ENCODE data around the gene GPR141. TPM values are rescaled to one million over a fixed set of nuclear protein-coding genes. Genes with fewer than 3 reads are reported as not detected.

The GPR141 gene
- total RNA-seq, 1 experiment from 2014 or later: not detected

DNA sequence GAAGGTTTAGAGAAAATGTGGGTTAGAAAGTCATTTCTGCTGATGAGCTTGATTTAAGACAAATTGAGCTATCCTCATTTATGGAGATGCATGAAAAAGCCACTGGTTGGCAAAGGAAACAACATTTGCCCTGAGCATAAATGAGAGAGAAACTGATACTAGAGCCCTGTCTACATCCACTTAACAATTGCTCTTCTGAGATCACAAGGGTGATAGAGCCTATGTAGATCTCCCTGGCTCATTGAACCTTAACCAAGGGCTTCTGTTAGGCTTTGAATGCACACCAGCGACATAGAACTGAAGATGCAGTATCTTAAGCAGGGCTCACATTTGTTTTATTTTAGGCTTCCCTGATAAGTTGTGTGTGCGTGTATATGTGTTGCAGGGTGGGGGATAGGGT lies 35.0 kb downstream of the GPR141 start:
- DNase-seq (ENCODE audit: low read depth, low spot score) (no peak), ATAC-seq (no peak)
- intact Hi-C loops (cut with micrococcal nuclease): no loop called here
- H3K36me3 ChIP-seq (ENCODE audit: control insufficient read depth in 1 of 2, insufficient read depth in 2 of 2, low read length in 2 of 2): no peaks in the 10 kb centered on the region
- no peaks in the 10 kb centered on the region for H3K4me1 ChIP-seq (ENCODE audit: control insufficient read depth in 1 of 2, insufficient read depth in 2 of 2, low read length in 2 of 2)
- TF ChIP-seq POLR2A (IDR thresholded peaks at IDR 0.05; ENCODE audit: borderline replicate concordance, extremely low read depth, insufficient read depth, insufficient read length) (no peak), TCF7L2 (IDR thresholded peaks at IDR 0.05; ENCODE audit: borderline replicate concordance, extremely low read depth, insufficient read depth, insufficient read length) (no peak), SRF (IDR thresholded peaks at IDR 0.05; ENCODE audit: low read depth) (no peak), EZH2 (IDR thresholded peaks at IDR 0.05) (no peak)
- no peaks in the 10 kb centered on the region for H3K9me2 ChIP-seq (ENCODE audit: insufficient read depth)
- ChIA-PET POLR2A (no interaction called here), RAD21 (ENCODE audit: low non-redundant PET in 1 of 2, low total read pairs in 2 of 2, uncharacterized antibody in 2 of 2, unreplicated experiment in 2 of 2) (no interaction called here), CTCF (no interaction called here)
- no peak overlapping the region for H3K4me3 ChIP-seq (replicated peaks in 1 of 2; ENCODE audit: low read depth in 1 of 2, low read length in 2 of 2)
- no peaks in the 10 kb centered on the region for H3K9me3 ChIP-seq (ENCODE audit: control insufficient read depth in 1 of 2, insufficient read depth in 1 of 2, low read depth in 1 of 2, low read length in 2 of 2)
- H2AFZ ChIP-seq (ENCODE audit: low read depth, low read length, poor library complexity, severe bottlenecking): no peak overlapping the region
- no peak overlapping the region for H3K4me2 ChIP-seq (ENCODE audit: low read length)
- no peak overlapping the region for H3K27ac ChIP-seq (ENCODE audit: low read depth, low read length)
- no peaks in the 10 kb centered on the region; the same call in 1 of the 2 replicates for H3K27me3 ChIP-seq (ENCODE audit: insufficient read depth, low read length)
- no peak overlapping the region for H3K9ac ChIP-seq (ENCODE audit: low read length)
- BruUV-seq (replicated peaks): no TSS peak
- H3K79me2 ChIP-seq (ENCODE audit: insufficient read depth, low read length): no peaks in the 10 kb centered on the region
- no peaks in the 10 kb centered on the region for H4K20me1 ChIP-seq (ENCODE audit: insufficient read depth)

DNA sequence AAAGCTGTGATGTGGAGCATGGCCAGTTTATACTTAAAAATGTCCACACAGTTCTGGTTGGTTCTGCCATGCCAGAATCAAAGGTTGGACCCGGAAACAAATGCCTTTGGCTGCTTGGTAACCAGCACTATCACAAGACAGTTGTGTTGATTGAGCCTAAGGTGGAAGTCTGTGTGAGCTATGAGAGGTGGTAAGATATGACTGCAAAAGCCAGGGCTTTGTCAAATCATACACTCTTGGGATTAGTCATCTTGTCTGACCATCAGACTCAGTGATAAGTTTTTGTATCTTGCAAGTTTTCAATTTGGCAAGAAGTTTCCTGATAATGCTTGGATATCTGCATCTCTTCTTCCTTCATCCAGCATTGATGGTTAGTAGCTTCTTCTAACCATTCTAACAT lies 35.5 kb downstream of the GPR141 start:
- no peak overlapping the region for H3K4me2 ChIP-seq (ENCODE audit: low read length)
- H3K9me3 ChIP-seq (ENCODE audit: control insufficient read depth in 1 of 2, insufficient read depth in 1 of 2, low read depth in 1 of 2, low read length in 2 of 2): no peaks in the 10 kb centered on the region
- no peaks in the 10 kb centered on the region for H3K36me3 ChIP-seq (ENCODE audit: control insufficient read depth in 1 of 2, insufficient read depth in 2 of 2, low read length in 2 of 2)
- no TSS peak for BruUV-seq (replicated peaks)
- no peaks in the 10 kb centered on the region; the same call in 1 of the 2 replicates for H3K27me3 ChIP-seq (ENCODE audit: insufficient read depth, low read length)
- ChIA-PET CTCF (no interaction called here), POLR2A (no interaction called here), RAD21 (ENCODE audit: low non-redundant PET in 1 of 2, low total read pairs in 2 of 2, uncharacterized antibody in 2 of 2, unreplicated experiment in 2 of 2) (no interaction called here)
- TF ChIP-seq CBX3 (IDR thresholded peaks at IDR 0.05; ENCODE audit: low read depth): no peak
- H3K27ac ChIP-seq (ENCODE audit: low read depth, low read length): no peak overlapping the region
- H2AFZ ChIP-seq (ENCODE audit: low read depth, low read length, poor library complexity, severe bottlenecking): no peak overlapping the region
- no peak for ATAC-seq
- no peaks in the 10 kb centered on the region for H4K20me1 ChIP-seq (ENCODE audit: insufficient read depth)
- intact Hi-C loops (cut with micrococcal nuclease): no loop called here
- H3K9ac ChIP-seq (ENCODE audit: low read length): no peak overlapping the region
- no peak overlapping the region for H3K4me3 ChIP-seq (replicated peaks in 1 of 2; ENCODE audit: low read depth in 1 of 2, low read length in 2 of 2)
- H3K4me1 ChIP-seq (ENCODE audit: control insufficient read depth in 1 of 2, insufficient read depth in 2 of 2, low read length in 2 of 2): no peaks in the 10 kb centered on the region
- no peaks in the 10 kb centered on the region for H3K9me2 ChIP-seq (ENCODE audit: insufficient read depth)
- H3K79me2 ChIP-seq (ENCODE audit: insufficient read depth, low read length): no peaks in the 10 kb centered on the region
- DNase-seq (ENCODE audit: low read depth, low spot score): no peak
